NCI-H2196 treated with DMSO at 0.1 percent for 48 hours (cell line): ENCODE data around the gene E2F3.

Experiments
- DNase-seq: peaks from one replicate; lab custom pipeline; 2025; ENCODE audit not compliant: unreplicated experiment; lab: John Stamatoyannopoulos, UW

E2F3 gene

DNA sequence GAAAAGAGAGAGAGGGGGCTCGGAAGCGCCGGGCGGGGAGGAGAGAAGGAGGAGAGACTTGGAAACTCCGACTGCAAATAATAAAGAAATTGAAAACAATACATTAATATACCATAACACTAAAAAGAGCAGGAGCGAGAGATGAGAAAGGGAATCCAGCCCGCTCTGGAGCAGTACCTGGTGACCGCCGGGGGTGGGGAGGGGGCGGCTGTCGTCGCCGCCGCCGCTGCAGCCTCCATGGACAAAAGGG, 338 bp downstream of the E2F3 start:
- DNase-seq, result no peak

DNA sequence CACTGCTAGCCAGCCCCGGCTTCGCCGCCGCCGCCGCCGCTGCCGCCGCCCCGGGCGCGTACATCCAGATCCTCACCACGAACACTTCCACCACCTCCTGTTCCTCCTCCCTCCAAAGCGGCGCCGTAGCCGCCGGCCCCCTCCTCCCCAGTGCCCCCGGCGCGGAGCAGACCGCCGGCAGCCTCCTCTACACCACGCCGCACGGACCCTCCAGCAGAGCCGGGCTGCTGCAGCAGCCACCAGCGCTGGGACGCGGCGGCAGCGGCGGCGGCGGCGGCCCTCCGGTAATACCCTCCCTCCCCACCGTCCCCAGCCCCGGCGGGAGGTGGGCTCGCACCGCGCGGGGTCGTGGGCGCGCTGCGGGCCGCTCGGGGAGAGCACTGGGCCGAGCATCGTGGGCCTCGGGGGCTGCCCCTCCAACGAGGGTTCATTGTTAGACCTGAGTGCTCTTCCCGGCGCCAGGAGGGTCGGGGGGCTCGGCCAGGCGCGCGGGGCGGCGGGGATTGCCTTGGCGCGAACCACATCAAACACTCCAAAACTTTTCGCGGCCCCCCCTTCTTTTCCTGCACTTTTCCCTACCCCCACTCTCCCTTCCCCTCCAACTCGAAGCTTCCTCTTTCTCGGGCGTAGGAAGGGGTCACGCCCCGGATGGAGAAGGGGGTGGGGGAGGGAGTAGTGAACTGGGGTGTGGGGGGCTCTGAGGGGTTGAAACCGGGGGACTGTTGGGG, 827 bp downstream of the E2F3 start:
- DNase-seq, result no peak

DNA sequence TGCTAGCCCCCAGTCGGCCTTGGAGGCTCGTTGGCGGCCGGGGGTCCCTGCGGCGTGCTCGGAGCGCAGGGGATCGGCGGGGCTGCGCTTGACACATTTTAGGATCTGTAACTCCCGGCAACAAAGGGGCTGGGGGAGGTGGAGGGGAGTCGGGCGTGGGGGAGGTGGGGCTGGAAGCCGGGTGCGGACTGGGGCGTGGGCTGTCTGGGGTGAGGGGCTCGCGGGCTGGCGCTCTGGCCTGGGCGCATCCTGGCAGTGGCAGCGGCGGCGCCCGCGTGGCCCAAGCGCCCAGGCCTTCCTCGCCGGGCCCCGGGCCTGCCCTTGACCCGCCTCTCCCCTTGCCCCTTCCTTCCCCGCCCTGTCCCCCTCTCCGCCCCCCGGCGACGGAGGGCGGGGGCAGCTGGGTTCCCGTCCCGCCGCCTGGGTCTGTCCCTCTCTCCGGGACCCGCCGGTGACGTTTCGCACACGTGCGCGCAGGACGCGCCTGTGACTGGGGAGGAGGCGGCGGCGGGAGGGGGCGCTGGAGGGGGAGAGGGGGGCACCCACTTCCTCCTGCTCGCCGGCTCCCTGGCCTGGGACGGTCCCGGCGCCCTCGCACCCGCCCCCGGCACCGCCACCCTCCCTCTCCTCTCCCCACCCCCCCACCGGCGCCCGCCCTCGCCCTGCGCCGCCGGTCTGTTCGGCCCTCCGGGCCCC, 1.5 kb downstream of the E2F3 start:
- peak; percentile 72 for DNase-seq

DNA sequence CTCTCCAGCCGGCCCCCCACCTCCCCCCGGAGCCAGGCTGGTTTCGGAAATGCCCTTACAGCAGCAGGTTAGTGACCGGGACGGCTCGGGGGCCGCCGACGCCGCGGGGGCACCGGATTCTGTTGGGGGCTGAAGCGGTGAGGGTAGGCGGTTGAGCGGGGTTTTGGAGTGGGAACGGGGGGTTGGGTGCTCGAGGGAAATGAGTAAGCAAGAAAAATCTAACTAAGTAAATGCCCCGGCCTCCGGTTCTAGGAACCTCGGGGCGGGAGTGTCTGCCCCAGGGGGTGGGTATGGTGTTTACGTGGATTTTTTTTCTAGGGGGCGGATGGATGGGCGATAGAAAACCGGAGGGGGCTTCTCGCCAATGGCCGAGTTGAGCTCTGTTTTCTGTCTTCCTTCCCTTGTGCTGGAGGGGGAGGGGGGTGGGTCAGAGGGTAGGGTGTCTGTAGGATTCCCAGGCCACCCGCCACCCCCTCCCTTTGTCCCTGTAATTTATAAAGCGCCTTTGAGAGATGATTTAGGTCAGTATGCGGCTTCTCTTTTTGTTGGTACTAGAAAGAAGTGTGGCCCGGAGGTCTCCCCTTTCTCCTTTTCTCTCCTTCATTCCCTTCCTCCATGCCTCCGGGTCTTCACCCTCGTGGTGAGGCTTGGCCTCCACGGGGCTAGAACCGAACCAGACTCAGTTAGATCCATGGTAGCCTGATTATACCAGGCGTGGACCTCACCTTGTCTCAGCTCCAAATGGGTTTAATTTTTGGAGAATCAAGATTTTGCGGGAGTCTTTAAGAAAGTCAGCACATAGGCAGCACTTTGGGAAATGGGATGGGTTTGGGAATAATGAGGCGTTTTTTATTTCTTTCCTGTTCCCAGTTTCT, 2.3 kb downstream of the E2F3 start:
- peak; percentile 19 for DNase-seq

DNA sequence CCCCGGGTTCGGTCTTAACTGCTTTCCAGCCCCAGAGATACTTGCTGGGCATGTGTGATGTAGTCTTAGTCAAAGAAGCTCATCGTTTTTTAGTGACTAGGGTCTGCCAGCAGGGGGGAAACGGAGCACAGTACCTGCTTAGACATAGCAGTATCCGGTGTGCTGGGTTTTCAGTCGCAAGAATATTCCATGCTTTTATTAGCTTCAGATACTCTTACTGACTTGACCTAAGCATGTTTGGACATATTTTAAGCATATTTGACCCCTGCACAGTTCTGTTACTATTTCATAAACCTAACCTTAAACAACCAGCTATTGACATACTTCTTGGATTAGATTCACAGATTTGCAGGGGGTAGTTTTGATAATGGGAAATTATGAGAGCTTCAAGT, 3.0 kb downstream of the E2F3 start:
- peak; percentile 27 for DNase-seq

DNA sequence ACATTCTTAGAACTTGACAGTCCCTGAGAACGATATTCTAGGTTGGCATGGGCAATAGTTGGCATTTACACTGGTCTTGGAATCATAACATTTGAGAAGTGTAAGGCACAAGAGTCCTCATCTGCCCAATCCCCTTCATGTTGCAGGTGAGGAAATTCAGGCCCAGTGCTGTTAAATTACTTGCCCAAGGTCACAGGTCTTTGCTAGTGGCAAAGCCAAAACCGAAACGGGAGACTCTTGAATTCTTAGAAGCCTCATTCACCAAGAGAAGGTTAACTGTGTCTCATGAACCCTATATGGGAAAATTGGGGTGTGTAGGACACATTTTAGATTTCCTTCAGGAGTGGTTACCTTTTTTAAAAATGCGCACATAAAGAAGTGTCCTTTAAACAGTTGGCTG, 7.2 kb downstream of the E2F3 start:
- DNase-seq, result no peak

DNA sequence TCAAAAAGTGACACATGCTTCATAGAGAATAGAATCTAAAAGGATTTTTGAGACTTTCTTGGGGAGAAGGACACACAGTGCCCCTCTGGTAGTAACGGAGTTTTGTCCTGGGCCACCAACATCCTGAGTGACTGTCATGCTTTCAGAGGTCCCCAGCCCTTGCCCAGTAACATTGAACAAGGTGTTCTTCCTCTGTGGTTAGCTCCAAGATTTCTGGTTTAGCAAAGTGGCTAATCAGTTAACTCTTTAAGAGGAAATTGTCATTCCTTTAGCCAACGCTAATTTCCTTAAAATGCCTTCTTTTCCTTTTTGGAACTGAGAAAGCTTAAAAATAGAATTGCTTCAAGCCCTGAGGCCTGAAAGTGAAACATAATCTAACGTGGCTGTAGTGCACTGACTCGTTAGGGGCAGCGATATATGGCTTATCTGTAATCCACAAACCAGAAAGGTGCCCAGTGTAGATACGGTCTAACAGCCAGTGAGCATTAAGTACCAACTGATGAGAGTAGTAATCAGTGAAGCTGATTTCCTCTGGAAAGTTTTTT, 7.8 kb downstream of the E2F3 start:
- DNase-seq, result no peak

DNA sequence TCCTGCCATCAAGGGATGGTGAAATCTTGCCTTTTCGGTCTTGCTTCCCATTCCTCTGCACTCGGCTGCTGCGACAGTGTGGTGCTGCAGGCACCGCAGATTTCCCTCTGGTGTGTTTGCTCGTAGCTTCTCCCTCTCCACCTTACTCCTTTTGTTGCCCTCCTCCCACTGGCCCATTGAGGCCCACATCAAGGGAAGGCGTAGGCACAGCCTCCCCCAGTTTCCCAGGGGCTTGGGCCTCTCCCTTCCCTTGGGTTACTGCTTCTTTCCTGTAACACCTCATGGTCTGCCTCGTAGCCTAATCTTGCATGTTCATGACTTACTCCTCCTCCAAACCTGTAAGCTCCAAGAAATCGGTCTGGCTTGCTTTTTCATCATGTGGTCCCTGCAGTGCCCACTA, 9.9 kb downstream of the E2F3 start:
- no peak for DNase-seq

DNA sequence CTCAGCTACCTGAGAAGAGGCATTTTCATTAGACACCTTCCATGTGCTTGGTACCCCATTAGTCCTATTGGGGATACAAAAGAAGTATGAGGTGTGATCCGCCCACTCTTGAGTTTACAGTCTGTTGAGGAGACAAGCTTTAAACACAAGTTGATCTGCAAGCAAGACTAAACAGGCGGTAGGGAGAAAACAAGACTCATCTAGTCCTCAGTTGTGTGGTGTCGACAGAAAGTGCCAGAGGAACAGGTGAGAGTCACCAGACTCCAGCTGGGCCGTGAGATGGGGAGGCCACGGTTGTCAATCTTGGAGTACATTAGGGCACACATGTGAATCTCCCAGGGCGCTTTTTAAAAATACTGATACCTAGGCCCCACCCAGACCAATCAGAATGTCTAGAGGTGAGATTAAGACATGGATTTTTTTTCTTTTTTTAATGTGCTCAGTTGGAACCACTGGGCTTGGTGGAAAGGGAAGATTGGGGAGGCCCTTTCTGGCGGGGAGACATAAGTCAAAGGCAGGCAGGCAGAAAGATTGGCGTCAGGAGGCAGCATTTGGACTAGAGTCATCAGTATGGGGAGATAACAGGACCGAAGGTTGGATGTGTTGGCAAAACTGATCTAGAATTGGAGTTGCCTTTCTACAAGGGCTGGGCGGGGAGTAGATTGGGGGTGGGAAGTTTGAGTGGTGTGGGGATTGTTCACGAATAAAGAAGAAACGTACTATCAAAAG, 10.4 kb downstream of the E2F3 start:
- DNase-seq, result no peak

DNA sequence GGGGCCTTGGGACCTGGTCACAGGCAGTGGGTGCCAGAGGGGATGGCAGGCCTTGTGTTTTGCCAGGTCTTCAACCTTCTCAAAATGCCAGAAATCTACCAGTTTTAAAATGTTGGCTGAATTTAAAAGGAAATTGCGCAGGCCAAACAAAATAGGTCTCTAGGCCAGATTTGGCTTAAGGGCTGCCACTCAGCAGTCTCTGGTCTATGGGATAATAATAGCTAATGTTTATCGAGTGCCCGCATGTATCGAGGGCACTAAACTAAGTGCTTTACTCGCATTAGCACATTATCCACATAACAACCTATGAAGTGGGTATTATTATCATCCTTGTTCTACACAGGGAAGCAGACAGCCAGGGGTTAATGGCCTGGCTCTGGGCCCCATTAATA, 11.0 kb downstream of the E2F3 start:
- no peak for DNase-seq

DNA sequence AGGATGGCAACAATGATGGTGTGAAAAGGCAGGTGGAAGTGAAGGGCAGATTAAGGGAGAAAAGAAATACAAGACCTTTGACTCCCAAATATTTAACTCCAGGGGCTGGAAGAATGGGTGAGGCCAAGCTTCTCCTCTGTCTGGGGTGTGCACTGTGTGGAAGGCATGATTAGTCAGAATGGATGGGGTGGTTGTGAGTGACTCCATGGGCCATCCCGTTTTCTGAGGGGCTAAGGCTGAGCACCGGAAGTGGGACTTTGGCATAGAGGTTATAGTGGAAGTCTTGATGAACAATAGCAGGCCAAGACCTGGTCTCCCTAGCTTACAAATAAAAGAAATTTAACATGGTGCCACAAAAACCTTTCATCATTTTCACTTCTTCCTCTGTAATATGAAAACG, 12.1 kb downstream of the E2F3 start:
- no peak for DNase-seq

DNA sequence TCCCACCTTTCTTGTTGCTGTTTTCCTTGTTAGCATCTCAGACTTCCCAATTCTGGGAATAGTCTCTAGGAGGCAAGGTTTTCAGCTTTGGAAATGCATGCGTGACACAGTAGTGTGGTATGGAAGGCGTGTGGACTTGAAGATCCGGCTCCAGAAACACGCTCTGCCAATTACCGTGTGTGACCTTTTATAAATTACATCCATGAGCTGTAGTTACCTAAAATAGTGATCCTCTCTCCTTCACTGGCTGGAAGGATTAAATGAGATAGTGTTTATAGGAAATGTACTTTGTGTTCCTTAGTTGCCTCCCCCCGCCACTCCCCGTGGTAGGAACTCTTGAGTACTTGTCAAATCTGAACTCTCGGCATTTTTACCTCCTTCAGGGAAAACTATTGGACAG, 13.0 kb downstream of the E2F3 start:
- DNase-seq, result no peak

DNA sequence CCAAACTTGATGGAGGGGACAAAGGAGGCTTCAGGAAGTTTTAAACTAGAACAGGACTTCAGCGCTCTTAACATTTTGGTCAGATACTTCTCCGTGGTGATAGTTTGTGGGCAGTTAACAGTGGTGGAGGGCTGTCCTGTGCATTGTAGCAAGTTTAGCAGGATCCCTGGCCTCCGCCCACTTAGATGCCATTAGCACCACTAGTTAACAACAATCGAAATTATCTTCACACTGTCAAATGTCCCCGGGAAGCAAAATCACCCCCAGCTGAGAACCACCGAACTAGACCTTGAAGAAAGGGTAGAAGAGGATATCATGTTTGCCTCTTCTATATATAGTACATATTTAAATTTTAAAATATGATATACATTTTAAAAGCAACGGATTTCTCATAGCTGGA, 13.6 kb downstream of the E2F3 start:
- DNase-seq, result no peak

DNA sequence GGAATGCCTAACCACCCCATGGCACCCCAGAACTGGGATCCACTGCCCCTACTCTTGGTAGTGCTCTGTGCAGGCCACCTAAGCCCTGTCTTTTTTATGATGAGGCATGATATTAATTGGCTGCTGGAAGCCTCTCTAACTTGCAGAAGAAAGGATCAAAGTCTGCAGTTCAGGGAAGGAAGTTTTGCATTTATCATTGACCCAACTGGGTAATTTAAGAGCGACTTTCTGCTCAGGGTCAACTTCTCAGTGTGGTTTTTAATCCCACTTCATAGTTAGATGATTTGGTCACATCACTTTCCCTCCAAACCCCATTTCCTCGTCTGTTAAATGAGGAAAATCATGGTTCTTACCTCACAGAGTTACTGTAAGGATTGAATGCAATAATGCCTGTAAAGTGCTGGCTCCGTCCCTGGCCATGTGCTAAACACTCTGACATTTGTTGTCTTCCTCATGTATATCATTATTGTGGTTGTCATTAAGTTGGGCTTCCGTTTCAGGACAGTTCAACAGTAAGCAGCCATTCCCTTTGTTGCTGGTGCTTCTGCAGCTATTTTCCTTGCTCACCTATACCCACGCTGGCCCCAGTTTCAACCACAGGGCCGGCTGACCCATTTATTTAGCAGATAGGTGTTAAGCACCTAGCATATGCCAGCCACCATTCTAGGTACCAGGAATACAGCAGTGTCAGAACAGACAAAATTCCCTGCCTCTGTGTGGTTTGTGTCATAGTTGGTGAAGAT, 14.2 kb downstream of the E2F3 start:
- no peak for DNase-seq

DNA sequence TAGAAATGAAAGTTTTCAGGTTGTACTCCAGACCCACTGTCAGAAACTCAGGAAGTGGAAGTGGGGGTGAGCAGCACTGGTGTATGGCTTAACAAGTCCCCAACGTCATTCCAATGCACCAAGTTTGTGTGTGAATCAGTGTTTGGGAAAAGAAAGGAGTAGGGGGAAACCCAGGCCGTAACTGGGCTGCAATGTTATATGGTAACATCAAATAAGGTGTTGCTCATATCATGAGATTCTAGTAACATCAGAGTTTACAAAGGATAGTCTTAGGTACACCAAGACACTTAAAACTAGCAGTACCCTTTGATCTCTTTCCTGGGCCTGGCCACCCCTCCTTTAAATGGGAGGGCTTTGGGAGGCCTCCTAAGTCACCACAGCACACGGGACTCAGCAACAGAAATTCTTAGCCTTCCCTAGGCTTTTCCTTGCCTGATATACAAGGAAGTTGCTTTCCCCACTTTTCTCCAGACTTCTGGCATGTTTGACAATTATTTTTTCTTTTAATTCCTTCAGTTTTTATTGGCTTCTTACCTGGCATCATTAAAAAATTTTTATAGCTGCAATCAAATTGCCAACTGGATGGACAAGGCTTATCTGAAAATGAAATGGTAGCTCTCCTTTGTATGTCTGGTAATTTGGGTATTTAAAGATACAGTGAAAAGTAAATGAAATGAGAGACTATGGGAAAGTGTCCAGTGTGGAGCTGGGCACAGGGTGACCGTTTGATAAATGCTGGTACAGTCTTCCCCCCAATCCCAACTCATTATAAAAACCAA, 15.1 kb downstream of the E2F3 start:
- no peak for DNase-seq

DNA sequence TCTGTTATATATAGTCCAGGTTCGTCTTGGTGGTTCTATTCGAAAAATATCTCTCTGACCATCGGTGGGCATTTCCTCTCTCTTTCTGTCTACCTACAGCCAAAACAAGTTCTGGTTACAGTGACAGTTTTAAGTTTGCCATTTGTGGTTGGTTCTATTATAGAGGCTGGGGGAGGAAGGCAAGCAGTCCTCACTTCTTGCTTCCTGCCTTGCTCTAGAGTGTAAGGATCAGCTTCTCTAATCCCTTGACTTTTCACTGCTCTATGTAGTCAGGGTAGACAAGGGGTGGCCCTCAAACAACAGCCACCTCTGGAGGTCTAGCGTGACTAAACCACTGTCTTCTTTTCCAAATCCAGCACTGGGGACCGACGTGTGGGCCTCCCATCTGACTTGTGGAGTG, 16.1 kb downstream of the E2F3 start:
- DNase-seq, result no peak

DNA sequence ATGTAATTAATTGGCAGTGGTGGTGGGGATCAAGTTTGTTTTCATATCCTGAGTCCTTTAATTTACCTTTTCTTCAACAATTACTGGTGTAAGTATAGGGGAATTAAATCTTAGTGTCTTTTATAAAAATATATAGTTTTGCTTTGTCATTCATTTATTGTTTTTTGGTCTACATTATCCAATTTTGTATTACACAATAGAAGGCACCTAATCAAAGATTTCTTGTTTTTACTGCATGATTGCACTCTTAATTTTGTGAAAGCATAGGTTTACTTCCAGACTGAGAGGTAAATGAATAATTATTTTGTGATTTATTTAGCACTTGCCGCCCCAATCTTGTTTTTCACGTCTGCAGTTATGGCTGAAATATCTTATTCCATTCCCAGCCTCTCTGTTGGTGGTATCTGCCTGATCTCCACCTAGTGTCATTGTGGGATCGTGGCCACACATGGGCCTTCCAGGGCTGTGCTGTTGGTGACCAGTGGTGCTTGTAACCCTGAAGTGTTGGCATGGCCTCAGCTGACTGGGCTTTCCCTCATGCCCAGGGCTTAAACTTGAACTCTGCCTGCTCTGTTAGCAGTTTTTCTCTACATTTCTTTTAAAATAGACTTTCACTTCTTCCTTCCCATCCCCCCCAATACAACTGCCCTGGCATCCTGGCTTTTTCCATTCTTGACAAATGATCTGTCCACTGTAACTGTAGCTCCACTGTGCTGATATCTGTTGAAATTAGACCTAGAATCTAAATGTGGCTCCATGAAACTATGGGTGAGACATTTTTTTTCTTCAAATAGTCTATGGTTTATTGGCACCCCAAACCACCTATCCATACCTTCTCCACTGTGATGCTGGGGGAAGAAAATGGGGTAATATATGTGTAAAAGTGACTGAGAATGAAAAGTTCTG, 24.8 kb downstream of the E2F3 start:
- DNase-seq, result no peak

DNA sequence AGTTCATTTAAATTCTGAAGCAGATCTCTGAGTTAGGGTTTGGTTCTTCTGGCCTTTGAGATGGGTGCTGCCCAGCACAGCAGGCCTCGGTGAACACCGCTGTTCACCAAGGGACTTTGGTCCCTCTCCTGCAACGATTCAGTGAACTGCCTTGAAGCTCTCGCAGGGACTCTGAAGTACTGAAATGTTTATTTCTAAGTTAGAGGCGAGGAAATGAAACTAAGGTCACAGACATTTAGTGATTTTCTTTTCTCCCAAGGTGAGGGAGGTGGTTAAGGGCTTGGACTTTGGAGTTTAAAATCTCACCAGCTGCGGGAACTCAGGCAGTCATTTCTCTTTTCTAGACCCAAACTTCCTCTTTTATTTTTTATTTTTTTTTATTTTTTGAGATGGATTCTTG, 26.2 kb downstream of the E2F3 start:
- DNase-seq, result no peak

DNA sequence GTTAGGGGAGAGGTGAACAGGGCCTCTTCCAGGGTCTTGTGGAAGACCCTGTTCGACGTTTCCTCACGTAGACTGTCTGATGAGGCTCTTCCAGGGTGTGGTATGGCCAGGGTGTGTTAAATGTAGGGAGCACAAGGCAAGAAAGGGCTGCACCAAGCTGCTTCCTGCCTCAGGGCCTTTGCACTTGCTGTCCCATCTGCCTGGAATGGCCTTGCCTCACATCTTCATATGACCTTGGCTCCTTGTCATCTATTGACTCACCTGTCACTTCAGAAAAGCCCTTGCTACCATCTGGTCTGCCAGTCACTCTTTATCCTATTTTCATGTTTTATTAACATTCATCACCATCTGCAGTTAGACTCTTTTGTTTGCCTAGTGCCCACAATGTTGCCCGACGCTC, 31.0 kb downstream of the E2F3 start:
- DNase-seq, result no peak
